GM11168 (cell line): ENCODE data around the gene PHACTR3.

Experiments used
- in situ Hi-C: fragments of 300-500 bp; cut with MboI; formaldehyde crosslinking; loops from one replicate; pipeline ENCODE4 v1.12.0; 2022; ENCODE audit warnings: low sequenced_read_pairs; ENCODE audit not compliant: unreplicated experiment

The PHACTR3 gene

DNA sequence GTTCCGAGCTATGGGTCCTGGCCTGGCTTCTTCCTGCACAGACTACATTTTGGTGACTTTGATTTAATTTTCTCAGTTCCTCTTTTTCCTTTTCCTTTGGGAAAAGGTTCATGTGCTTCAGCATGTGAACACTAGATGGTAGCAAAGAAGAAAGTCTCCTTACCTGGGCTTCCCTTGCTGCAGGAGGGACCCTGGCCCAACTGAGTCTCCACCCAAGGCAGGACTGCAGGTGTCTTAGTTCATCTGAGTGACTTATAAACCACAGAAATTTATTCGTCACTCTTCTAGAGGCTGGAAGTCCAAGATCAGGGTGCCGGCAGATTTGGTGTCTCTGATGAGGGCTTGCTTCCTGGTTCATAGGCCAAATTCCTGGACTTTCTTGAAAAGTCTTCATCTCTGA is 165.9 kb downstream of the PHACTR3 start:
- in situ Hi-C loops = no loop called here

DNA sequence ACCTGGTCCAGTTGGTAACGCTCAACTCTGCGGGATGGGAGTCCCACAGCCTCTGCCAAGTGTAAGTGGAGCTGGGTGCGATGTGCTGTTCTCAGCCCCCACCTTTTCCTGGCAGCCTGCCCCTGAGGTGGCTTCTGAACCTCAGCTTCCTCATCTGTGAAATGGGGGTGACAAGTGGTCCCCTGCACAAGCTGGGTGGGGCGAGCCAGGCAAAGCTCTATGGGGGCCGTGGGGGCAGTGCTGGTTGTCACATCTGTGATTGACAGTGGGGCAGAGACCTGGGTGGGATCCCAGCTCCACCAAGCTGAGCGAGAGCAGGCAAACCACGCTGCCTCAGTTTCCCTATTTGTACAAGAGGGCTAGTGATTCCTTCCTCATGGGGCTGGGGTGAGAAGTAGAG is 166.5 kb downstream of the PHACTR3 start:
- in situ Hi-C loops = no loop called here

DNA sequence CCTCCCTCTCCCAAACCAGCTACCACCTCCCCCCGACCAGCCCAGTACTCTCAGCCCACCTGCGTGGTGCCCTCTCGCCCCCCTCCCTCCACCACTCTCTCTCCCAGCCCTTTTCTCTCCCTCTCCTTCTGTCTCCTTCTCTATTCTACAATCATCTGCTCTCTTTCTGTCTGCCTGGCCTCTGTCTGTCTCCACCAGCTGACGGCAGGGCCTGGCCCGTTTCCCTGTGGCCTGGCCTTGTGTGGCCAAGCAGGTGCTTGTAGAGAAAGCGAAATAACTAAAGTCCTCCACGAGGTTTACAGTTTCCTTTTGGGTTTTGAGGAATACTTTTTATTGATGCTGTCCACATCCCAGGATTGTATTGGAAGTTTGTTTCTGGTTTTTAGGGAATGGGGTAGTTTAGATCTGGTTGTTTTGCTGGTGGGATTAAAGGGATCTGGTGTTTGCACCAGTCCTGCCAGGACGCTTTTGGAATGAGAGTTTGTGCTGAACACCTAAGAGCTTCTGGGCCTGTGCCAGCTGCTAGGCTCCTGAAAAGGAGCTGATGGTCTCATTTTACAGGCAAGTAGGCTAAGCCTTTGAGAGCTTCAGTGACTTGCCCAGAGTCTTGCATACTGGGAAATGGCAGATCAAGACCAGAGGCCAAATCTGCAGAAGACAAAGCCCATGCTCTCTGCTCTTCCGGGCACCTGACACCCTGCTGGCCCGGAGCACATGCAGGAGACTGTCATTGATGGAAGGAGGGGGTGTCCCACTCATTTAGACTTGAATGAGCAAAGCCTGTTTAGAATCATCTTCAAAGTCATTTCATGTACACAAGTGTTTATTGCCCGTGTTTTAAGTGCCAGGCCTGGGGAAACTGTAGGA is 167.4 kb downstream of the PHACTR3 start:
- in situ Hi-C loops = no loop called here

DNA sequence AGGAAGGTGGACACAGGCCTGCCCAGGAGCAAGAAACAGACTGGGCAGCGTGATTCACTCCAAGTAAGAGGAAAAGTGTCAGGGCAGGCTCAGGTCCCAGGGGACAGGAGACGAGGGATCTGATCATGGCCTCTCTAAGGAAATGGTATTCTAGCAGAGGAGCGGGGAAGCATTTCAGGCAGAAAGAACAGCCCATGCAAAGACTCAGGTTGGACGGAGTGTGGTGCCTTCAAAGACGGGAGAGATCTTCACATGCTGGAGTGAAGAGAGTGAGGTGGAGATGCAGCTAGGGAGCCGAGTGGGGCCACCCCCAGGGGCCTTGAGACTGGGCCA is 168.0 kb downstream of the PHACTR3 start:
- in situ Hi-C loops = no loop called here

GRCh38 chr20:59772931-59773913 is 168.9 kb downstream of the PHACTR3 start:
- in situ Hi-C loops = no loop called here

GRCh38 chr20:59774204-59774641 is 169.9 kb downstream of the PHACTR3 start:
- in situ Hi-C loops = no loop called here

- in situ Hi-C loops = no loop called here
These were observed 170.8 kb downstream of the PHACTR3 start for GRCh38 chr20:59774921-59775686.

GRCh38 chr20:59775687-59776055 is 171.3 kb downstream of the PHACTR3 start:
- in situ Hi-C loops = no loop called here

GRCh38 chr20:59776059-59776603 is 171.8 kb downstream of the PHACTR3 start:
- in situ Hi-C loops = no loop called here

GRCh38 chr20:59776626-59777330 is 172.4 kb downstream of the PHACTR3 start:
- in situ Hi-C loops = no loop called here

DNA sequence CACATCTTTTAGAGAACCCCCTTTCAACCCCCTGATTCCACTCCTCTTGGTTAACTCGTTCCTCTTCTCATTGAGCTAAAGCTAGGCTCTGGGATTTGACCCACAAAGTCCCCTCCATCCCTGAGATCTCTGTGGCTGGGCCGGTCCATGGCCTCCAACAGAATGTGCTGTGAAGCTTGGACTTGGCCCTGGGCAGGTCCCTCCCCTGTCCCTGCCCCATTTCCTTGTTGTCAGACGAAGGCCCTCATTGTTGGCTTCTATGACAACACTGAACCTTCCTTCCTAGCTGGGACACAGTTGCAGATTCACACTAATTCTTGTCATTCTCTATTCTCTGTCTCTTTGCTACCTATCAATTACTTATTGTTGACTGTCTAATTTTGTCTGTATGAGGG is 173.0 kb downstream of the PHACTR3 start:
- in situ Hi-C loops = no loop called here

GRCh38 chr20:59777814-59778575 is 173.7 kb downstream of the PHACTR3 start:
- in situ Hi-C loops = no loop called here

DNA sequence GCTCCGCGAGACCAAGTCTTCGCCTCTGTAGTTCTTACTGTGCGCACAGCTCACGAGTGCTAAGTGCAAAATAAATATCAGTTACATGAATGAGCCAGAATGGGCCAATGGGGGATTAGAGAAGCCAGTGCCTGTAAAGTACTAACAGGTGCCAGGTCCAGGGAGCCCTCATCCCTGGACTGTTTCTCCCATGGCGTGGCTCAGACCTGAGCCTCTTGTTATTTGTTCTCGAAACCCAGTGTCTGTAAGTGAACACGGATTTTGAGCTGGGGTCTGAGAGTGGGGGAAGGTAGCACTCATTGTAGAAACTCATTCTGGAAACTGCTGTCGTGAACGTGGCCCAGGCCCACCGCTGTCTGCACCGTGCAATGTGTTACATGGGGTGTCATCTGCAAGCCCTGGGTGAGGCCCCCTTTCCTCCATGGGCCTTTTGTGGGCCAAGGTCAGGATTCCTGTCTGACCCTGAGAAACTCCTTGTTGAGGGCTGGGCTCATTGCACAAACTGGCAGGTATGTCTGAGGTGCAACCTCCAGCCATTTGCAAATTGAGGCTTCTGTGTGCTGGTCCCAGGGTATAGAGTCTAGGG is 174.4 kb downstream of the PHACTR3 start:
- in situ Hi-C loops = no loop called here

- in situ Hi-C loops = no loop called here
These were observed 175.5 kb downstream of the PHACTR3 start for GRCh38 chr20:59779656-59780380.

DNA sequence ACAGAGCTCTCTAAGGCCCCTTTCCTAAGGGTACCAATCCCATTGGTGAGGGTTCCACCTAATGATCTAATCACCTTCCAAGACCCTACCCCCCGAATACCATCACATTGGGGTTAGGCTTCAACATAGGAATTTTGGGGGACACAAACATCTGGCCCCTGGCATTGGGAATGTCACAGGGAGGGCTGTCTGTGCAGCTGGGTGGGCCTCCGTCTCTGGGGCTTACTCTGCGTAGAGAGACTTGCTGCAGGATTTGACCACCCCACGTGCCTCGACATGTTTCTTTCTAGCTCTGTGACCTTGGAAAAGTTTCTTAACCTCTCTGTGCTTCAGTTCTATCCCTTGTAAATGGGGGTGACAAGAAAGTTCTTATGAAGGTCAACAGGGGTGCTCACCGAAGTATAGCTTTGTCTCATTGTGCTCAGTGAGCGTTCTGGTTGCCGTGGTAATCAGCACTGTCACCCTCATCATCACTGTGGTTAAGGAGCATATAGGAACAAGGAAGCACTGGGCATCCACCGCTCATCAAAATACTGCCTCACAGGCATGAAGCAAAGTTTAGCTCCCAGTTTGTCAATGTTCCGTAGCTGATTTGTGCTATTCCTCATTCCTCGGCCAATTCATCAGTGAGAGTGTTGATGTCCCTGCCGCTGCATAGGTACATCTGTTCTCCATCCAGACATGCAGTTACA is 176.3 kb downstream of the PHACTR3 start:
- in situ Hi-C loops = no loop called here

DNA sequence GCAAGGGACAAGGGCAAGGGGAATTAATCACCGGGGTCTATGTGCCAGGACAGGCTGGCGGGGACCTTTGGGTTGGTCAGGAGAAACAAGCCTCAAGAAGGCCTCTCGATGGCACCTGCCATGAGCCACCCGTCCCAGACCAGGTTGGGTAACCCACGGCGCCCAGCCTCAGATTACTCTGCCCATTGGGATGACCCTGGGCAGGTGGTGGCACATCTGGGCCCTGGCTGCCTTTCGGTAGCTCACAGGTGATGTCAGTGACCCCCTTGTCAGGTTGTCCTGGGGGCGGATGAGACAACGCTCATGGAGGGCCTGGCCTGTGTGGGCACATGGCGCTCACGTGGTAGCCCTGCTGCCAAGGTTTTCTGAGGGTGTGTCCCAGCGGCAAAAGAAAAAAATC is 176.9 kb downstream of the PHACTR3 start:
- in situ Hi-C loops = no loop called here

GRCh38 chr20:59782986-59783640 is 178.8 kb downstream of the PHACTR3 start:
- in situ Hi-C loops = no loop called here
